ENCODE measurements around the gene LYSMD2.

The LYSMD2 gene

GRCh38 chr15:51755790-51756189, 18.3 kb upstream of the LYSMD2 start:
- peaks cover 27% of the 10 kb centered on the region for H3K79me2 ChIP-seq (ENCODE audit: insufficient read depth, low read length)
- no peak overlapping the region for H3K9ac ChIP-seq (ENCODE audit: low read depth, low read length, poor library complexity, severe bottlenecking)
- no peak for TF ChIP-seq EZH2phosphoT487 (IDR thresholded peaks at IDR 0.05; ENCODE audit: borderline replicate concordance)
- TF ChIP-seq CTCF (conservative IDR thresholded peaks at IDR 0.05; ENCODE audit: low read length), result no peak
- no peaks in the 10 kb centered on the region for H4K20me1 ChIP-seq (ENCODE audit: insufficient read depth, low read length, poor library complexity, severe bottlenecking)
- no peaks in the 10 kb centered on the region for H3K36me3 ChIP-seq (ENCODE audit: insufficient read depth, low read length)
- H3K4me2 ChIP-seq (ENCODE audit: low read depth, low read length, poor library complexity, severe bottlenecking), result peak overlapping the region; percentile 68
- H3K27me3 ChIP-seq (ENCODE audit: insufficient read depth, low read length, poor library complexity, severe bottlenecking), result no peaks in the 10 kb centered on the region
- H3K9me2 ChIP-seq (replicated peaks; ENCODE audit: low read depth, low read length), result no peaks in the 10 kb centered on the region
- no peaks in the 10 kb centered on the region for H3F3A ChIP-seq (ENCODE audit: low read depth)
- no peaks in the 10 kb centered on the region for H3K9me3 ChIP-seq (ENCODE audit: insufficient read depth, low read depth, low read length)
- H2AFZ ChIP-seq (ENCODE audit: low read length), result 0 out of 2 replicates have a peak overlapping the region, but pooled peaks have one; percentile 15
- H3K4me3 ChIP-seq (ENCODE audit: low read length, poor library complexity, severe bottlenecking), result peak overlapping the region; percentile 15
- peaks cover 39% of the 10 kb centered on the region for H3K4me1 ChIP-seq (ENCODE audit: insufficient read depth, low read length, poor library complexity, severe bottlenecking)

GRCh38 chr15:51754267-51754666, 16.8 kb upstream of the LYSMD2 start:
- H3K4me2 ChIP-seq (ENCODE audit: low read depth, low read length, poor library complexity, severe bottlenecking), result peak overlapping the region; percentile 93
- no peaks in the 10 kb centered on the region for H3F3A ChIP-seq (ENCODE audit: low read depth)
- peaks cover 27% of the 10 kb centered on the region for H3K79me2 ChIP-seq (ENCODE audit: insufficient read depth, low read length)
- H3K9me2 ChIP-seq (replicated peaks; ENCODE audit: low read depth, low read length), result no peaks in the 10 kb centered on the region
- H3K9me3 ChIP-seq (ENCODE audit: insufficient read depth, low read depth, low read length), result no peaks in the 10 kb centered on the region
- H3K27me3 ChIP-seq (ENCODE audit: insufficient read depth, low read length, poor library complexity, severe bottlenecking), result no peaks in the 10 kb centered on the region
- no peak overlapping the region for H3K9ac ChIP-seq (ENCODE audit: low read depth, low read length, poor library complexity, severe bottlenecking)
- no peak for TF ChIP-seq CTCF (conservative IDR thresholded peaks at IDR 0.05; ENCODE audit: low read length)
- no peak for TF ChIP-seq EZH2phosphoT487 (IDR thresholded peaks at IDR 0.05; ENCODE audit: borderline replicate concordance)
- H4K20me1 ChIP-seq (ENCODE audit: insufficient read depth, low read length, poor library complexity, severe bottlenecking), result no peaks in the 10 kb centered on the region
- H3K4me1 ChIP-seq (ENCODE audit: insufficient read depth, low read length, poor library complexity, severe bottlenecking), result peaks cover 41% of the 10 kb centered on the region
- no peaks in the 10 kb centered on the region for H3K36me3 ChIP-seq (ENCODE audit: insufficient read depth, low read length)
- peak overlapping the region; percentile 33 for H3K4me3 ChIP-seq (ENCODE audit: low read length, poor library complexity, severe bottlenecking)
- H2AFZ ChIP-seq (ENCODE audit: low read length), result no peak overlapping the region

GRCh38 chr15:51752888-51753287, 15.4 kb upstream of the LYSMD2 start:
- no peak overlapping the region for H3K9ac ChIP-seq (ENCODE audit: low read depth, low read length, poor library complexity, severe bottlenecking)
- no peaks in the 10 kb centered on the region for H3K27me3 ChIP-seq (ENCODE audit: insufficient read depth, low read length, poor library complexity, severe bottlenecking)
- peaks cover 27% of the 10 kb centered on the region for H3K79me2 ChIP-seq (ENCODE audit: insufficient read depth, low read length)
- H3K9me2 ChIP-seq (replicated peaks; ENCODE audit: low read depth, low read length), result no peaks in the 10 kb centered on the region
- no peaks in the 10 kb centered on the region for H4K20me1 ChIP-seq (ENCODE audit: insufficient read depth, low read length, poor library complexity, severe bottlenecking)
- peak overlapping the region; percentile 93 for H3K4me2 ChIP-seq (ENCODE audit: low read depth, low read length, poor library complexity, severe bottlenecking)
- TF ChIP-seq EZH2phosphoT487 (IDR thresholded peaks at IDR 0.05; ENCODE audit: borderline replicate concordance), result no peak
- no peak for TF ChIP-seq CTCF (conservative IDR thresholded peaks at IDR 0.05; ENCODE audit: low read length)
- peak overlapping the region; percentile 82 for H3K4me3 ChIP-seq (ENCODE audit: low read length, poor library complexity, severe bottlenecking)
- peaks cover 45% of the 10 kb centered on the region for H3K4me1 ChIP-seq (ENCODE audit: insufficient read depth, low read length, poor library complexity, severe bottlenecking)
- H2AFZ ChIP-seq (ENCODE audit: low read length), result no peak overlapping the region
- no peaks in the 10 kb centered on the region for H3K36me3 ChIP-seq (ENCODE audit: insufficient read depth, low read length)
- no peaks in the 10 kb centered on the region for H3K9me3 ChIP-seq (ENCODE audit: insufficient read depth, low read depth, low read length)
- H3F3A ChIP-seq (ENCODE audit: low read depth), result no peaks in the 10 kb centered on the region

Measured in Loucy (cell line).